Fibroblast of skin of back (primary cell): ENCODE measurements around the gene ATL3.
"Not testable (repeated sequence)": the region's sequence is repeated elsewhere in the genome, so short reads cannot be mapped to it uniquely, and the experiment has no call there.

Source experiments
- DNase-seq: peaks from one replicate; pipeline ENCODE4 v3.0.0-alpha.2; 2013

The ATL3 gene

GRCh38 chr11:63681321-63682065 lies 10.3 kb upstream of the ATL3 start, which contains the start of gene RTN3:
Gene RTN3 (plus strand): TSS chr11:63681500. CDS start chr11:63681637, 137 bp downstream.
- peak; percentile 96 for DNase-seq

- no peak for DNase-seq
These were observed 9.7 kb upstream of the ATL3 start for GRCh38 chr11:63680834-63681320.

GRCh38 chr11:63673579-63673978 lies 2.4 kb upstream of the ATL3 start:
- DNase-seq, result peak; percentile 69

GRCh38 chr11:63672936-63673539 lies 1.9 kb upstream of the ATL3 start:
- DNase-seq, result no peak

GRCh38 chr11:63672156-63672463 lies 934 bp upstream of the ATL3 start:
- no peak for DNase-seq

GRCh38 chr11:63670433-63671321 lies 499 bp downstream of the ATL3 start:
- DNase-seq, result peak; percentile 64

GRCh38 chr11:63670096-63670432 lies 1.1 kb downstream of the ATL3 start:
- no peak for DNase-seq

- DNase-seq, result peak; percentile 98
These were observed 3.0 kb downstream of the ATL3 start for GRCh38 chr11:63667995-63668795.

- peak; percentile 66 for DNase-seq
These were observed 4.3 kb downstream of the ATL3 start for GRCh38 chr11:63666874-63667273.

GRCh38 chr11:63663809-63664208 lies 7.4 kb downstream of the ATL3 start:
- peak; percentile 79 for DNase-seq

- DNase-seq, result no peak
These were observed 10.2 kb downstream of the ATL3 start for GRCh38 chr11:63660972-63661371.

- DNase-seq, result no peak
These were observed 18.5 kb downstream of the ATL3 start for GRCh38 chr11:63652671-63653070.

GRCh38 chr11:63643205-63643604 lies 28.0 kb downstream of the ATL3 start:
- DNase-seq, result no peak

- peak; percentile 10 for DNase-seq
These were observed 29.4 kb downstream of the ATL3 start for GRCh38 chr11:63641727-63642126.

GRCh38 chr11:63639199-63639832 lies 31.9 kb downstream of the ATL3 start:
- DNase-seq, result peak; percentile 37

- DNase-seq, result not testable (repeated sequence)
These were observed 32.7 kb downstream of the ATL3 start for GRCh38 chr11:63638436-63638835.

GRCh38 chr11:63635762-63636465 lies 35.3 kb downstream of the ATL3 start:
- DNase-seq, result peak; percentile 50

GRCh38 chr11:63629426-63629825 lies 41.8 kb downstream of the ATL3 start:
- no peak for DNase-seq

GRCh38 chr11:63623513-63624140 lies 47.5 kb downstream of the ATL3 start:
- no peak for DNase-seq

- DNase-seq, result no peak
These were observed 48.9 kb downstream of the ATL3 start for GRCh38 chr11:63622323-63622722.

GRCh38 chr11:63621071-63621470 lies 50.1 kb downstream of the ATL3 start:
- no peak for DNase-seq
